DOHH2 (cell line): ENCODE results near the gene AMZ1.
"Not testable (repeated sequence)": the region's sequence is repeated elsewhere in the genome, so short reads cannot be mapped to it uniquely, and the experiment has no call there.

Source experiments
- H3F3A ChIP-seq: fragments of 200-600 bp; sonication (generic), shearing (Covaris generic); 2 replicates; pipeline ENCODE4 v1.6.0; 2016; ENCODE audit warnings: antibody characterized with exemption, mild to moderate bottlenecking; ENCODE audit not compliant: control insufficient read depth, insufficient read depth
- H3K27ac ChIP-seq: fragments of 200-600 bp; sonication (generic); 2 replicates; pipeline ENCODE4 v1.5.1; 2014; ENCODE audit warnings: low read depth, mild to moderate bottlenecking, low read length, moderate library complexity
- H3K27me3 ChIP-seq: fragments of 200-600 bp; sonication (generic); 2 replicates; pipeline ENCODE4 v1.6.1; 2014; ENCODE audit warnings: mild to moderate bottlenecking, low read length, mixed read lengths; ENCODE audit not compliant: control insufficient read depth
- H3K36me3 ChIP-seq: fragments of 200-600 bp; sonication (generic); 2 replicates; pipeline ENCODE4 v1.6.1; 2014; ENCODE audit warnings: mild to moderate bottlenecking, low read length, moderate library complexity, mixed read lengths; ENCODE audit not compliant: control insufficient read depth
- H3K4me1 ChIP-seq: fragments of 200-600 bp; sonication (generic); 2 replicates; pipeline ENCODE4 v1.6.1; 2014; ENCODE audit warnings: mild to moderate bottlenecking, low read length, mixed read lengths; ENCODE audit not compliant: control insufficient read depth
- H3K4me2 ChIP-seq: fragments of 200-600 bp; sonication (generic); 2 replicates; pipeline ENCODE4 v1.6.0; 2014; ENCODE audit warnings: mild to moderate bottlenecking, low read length, moderate library complexity
- H3K4me3 ChIP-seq: fragments of 200-600 bp; sonication (generic); 2 replicates; pipeline ENCODE4 v1.5.1; 2014; ENCODE audit warnings: mild to moderate bottlenecking, low read length, mixed read lengths
- H3K79me2 ChIP-seq: fragments of 200-600 bp; sonication (generic); 2 replicates; pipeline ENCODE4 v1.6.1; 2014; ENCODE audit warnings: mild to moderate bottlenecking, low read length, mixed read lengths; ENCODE audit not compliant: control insufficient read depth
- H3K9me2 ChIP-seq: fragments of 200-600 bp; sonication (generic); replicated peaks from 2 replicates; pipeline ENCODE4 v1.6.1; 2014; ENCODE audit warnings: mild to moderate bottlenecking, low read length, mixed read lengths; ENCODE audit not compliant: control insufficient read depth
- H3K9me3 ChIP-seq: fragments of 200-600 bp; sonication (generic); 2 replicates; pipeline ENCODE4 v1.6.1; 2014; ENCODE audit warnings: antibody characterized with exemption, low read length, mixed read lengths; ENCODE audit not compliant: control insufficient read depth, insufficient read depth
- H4K20me1 ChIP-seq: fragments of 200-600 bp; sonication (generic); 2 replicates; pipeline ENCODE4 v1.6.0; 2014; ENCODE audit warnings: low read depth, mild to moderate bottlenecking, antibody characterized with exemption, low read length, moderate library complexity; ENCODE audit not compliant: control insufficient read depth, insufficient read depth
- EZH2phosphoT487 ChIP-seq: fragments of 200-600 bp; sonication (generic); IDR thresholded peaks from 2 replicates; pipeline ENCODE4 v1.6.1; 2017; ENCODE audit warnings: borderline replicate concordance, mild to moderate bottlenecking, antibody characterized with exemption, low read length, moderate library complexity, mixed read lengths
- TF ChIP-seq, protein P1 (sequence below): fragments of 200-600 bp; sonication (generic); IDR thresholded peaks from one replicate; pipeline ENCODE4 v1.5.1; 2014; ENCODE audit warnings: antibody characterized with exemption, mild to moderate bottlenecking, low read depth, low read length; ENCODE audit not compliant: poor library complexity, severe bottlenecking

AMZ1 gene

DNA sequence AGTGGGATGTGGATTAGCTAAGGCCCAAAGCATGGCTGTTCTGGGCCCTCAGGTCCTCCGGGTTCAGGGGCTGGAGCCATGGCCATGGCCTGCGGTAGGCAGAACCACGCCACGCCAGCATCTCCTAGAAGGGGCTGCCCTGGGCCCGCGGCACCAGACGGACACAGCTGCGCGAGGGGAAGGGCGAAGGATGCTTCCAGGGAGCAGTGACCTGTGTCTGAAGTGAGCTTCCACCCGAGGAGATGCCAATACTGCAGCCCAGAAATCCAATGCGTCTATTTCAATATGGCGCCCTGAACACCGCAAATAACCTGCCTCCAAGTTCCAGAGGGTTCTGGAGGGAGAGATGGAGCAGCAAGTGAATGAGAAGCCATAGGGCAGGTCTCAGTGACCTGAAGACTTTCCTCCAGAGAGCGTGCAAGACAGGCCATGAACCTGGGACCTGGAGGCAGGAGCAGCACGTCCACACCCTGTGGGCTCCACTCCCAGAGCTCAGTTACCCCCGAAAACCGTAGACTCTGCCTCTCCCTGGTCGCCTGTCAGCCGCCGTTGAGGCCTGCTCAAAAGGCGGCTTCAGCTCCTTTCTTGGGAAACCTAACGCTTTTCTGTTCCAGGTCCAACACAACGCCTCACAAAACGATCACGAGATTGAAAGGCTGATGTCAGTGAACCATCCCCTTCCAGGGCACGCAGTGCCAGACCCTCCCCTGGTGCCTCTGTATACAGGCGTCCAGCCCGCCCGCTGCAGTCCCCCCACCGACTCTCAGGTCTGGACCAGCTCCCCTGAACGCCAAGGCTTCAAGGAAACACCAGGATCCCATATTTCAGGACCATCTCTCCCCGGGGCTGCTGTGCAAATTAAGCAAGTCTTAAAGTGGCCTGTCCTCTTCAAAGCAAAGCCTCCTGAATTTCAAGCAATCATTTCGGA is 37.4 kb downstream of the AMZ1 start:
- TF ChIP-seq, protein P1, sequence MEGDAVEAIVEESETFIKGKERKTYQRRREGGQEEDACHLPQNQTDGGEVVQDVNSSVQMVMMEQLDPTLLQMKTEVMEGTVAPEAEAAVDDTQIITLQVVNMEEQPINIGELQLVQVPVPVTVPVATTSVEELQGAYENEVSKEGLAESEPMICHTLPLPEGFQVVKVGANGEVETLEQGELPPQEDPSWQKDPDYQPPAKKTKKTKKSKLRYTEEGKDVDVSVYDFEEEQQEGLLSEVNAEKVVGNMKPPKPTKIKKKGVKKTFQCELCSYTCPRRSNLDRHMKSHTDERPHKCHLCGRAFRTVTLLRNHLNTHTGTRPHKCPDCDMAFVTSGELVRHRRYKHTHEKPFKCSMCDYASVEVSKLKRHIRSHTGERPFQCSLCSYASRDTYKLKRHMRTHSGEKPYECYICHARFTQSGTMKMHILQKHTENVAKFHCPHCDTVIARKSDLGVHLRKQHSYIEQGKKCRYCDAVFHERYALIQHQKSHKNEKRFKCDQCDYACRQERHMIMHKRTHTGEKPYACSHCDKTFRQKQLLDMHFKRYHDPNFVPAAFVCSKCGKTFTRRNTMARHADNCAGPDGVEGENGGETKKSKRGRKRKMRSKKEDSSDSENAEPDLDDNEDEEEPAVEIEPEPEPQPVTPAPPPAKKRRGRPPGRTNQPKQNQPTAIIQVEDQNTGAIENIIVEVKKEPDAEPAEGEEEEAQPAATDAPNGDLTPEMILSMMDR = no peak
- no peak for TF ChIP-seq EZH2phosphoT487
- Histone ChIP-seq H3F3A (no peaks in the 10 kb centered on the region), H3K79me2 (no peaks in the 10 kb centered on the region), H4K20me1 (no peaks in the 10 kb centered on the region), H3K36me3 (no peaks in the 10 kb centered on the region), H3K4me1 (peaks cover 8% of the 10 kb centered on the region), H3K4me2 (no peak overlapping the region), H3K27ac (no peak overlapping the region), H3K9me2 (no peaks in the 10 kb centered on the region), H3K27me3 (no peaks in the 10 kb centered on the region), H3K4me3 (no peak overlapping the region), H3K9me3 (no peaks in the 10 kb centered on the region)

DNA sequence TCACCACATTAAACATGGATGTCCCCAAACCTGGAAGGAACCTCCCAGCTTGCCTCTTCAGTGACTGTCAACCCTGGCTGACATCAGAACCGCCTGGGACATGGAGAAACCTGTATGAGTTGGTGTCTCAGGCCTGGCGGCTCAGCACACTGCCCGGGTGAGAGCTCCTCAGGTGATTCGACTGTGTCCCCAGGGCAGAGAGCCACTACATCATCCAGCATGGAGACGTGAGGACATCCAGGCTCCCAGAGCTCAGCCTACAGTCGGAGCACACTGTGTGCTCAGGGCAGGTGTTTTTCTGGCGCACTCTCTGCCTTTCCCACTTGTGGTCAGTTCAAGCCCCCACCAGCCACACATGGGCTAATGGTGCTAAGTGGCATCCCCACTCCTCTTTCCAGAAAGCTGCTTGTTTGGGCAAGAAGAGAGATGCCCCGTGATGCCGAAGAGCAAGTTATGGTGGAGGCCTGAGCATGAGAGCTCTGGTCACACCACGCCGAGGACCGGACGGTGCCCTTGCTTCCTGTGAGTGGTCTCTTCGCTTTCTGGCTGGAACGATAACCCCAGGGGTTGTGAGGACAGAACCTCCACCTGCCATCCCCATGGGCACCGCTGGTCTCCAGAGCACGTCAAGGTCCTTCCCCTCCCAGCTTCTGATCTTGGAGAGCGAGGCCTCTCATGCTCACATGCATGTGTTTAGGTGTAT is 38.5 kb downstream of the AMZ1 start:
- Histone ChIP-seq H3K36me3 (peaks cover 5% of the 10 kb centered on the region; the same call in 1 of the 2 replicates), H3F3A (no peaks in the 10 kb centered on the region), H3K4me1 (no peaks in the 10 kb centered on the region), H3K9me2 (no peaks in the 10 kb centered on the region), H3K9me3 (no peaks in the 10 kb centered on the region), H3K4me3 (no peak overlapping the region), H3K27me3 (no peaks in the 10 kb centered on the region), H3K79me2 (no peaks in the 10 kb centered on the region), H4K20me1 (no peaks in the 10 kb centered on the region), H3K27ac (no peak overlapping the region), H3K4me2 (no peak overlapping the region)
- TF ChIP-seq, protein P1 = no peak
- TF ChIP-seq EZH2phosphoT487 = no peak

DNA sequence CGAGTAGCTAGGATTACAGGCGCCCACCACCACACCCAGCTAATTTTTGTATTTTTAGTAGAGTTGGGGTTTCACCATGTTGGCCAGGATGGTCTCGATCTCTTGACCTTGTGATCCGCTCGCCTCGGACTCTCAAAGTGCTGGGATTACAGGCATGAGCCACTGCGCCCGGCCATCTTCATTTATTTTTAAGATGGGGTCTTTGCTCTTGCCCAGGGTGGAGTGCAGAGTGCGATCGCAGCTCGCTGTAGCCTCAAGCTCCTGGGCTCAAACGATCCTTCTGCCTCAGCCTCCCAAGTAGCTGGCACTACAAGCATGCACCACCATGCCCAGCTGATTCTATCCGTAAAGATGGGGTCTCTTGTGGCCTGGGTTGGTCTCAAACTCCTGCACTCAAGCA is 39.2 kb downstream of the AMZ1 start:
- not testable (repeated sequence) for H3K4me3 ChIP-seq, H3K27me3 ChIP-seq, H3K27ac ChIP-seq, H3F3A ChIP-seq, H3K4me1 ChIP-seq, H3K36me3 ChIP-seq, H3K9me2 ChIP-seq, H3K4me2 ChIP-seq, H3K9me3 ChIP-seq, H4K20me1 ChIP-seq, H3K79me2 ChIP-seq
